ENCODE data around the gene EXOC5. TPM values are rescaled to one million over a fixed set of nuclear protein-coding genes. Genes with fewer than 3 reads are reported as not detected.

The EXOC5 gene
- total RNA-seq, 2 donors from 2014 or later: 101 to 107 TPM

DNA sequence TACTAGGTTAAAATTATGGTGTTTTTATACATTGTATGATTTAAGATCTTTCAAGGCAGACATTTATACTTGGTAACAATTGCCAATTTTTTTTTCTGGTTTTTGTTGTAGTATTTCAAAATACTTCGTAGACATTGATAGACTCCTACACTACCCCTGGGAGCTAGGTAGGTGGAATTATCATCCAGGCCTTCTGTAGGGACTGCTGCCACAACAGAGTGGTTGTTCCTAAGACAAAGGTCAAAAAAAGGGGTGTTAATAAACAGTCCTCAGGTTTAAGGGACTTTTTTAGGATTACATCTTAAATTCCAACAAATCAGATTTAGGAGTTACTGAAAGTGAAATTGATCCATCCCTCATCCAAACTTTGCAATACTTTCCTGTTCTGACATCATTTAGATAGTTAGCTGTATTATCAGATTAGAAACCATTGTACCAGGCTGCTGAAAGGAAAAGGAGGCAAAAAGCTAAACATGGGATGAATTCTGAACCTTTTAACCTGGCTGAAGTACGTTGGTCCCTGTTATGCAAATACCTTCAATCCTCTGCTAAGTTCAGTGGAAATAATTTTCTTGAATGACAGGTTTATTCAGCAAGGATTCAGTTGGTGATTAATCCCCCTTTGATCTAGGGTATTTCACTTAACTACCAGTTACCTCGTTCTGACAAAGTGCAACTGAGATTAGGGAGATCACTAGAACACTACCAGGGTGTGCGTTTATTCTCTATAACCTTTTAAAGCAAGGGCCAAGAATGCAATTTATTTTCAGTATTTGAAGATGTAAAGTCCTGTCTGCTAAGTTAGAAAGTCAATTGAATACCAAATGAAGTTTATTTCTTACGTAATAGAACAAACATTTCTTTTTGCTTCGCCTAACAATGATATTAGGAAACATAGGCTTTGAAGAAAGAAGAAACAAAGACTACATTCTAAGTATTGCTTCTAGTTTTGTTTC is 23.3 kb upstream of the EXOC5 start:
- no peaks in the 10 kb centered on the region for H3K36me3 Mint-ChIP-seq (ENCODE audit: low read depth)
- H3K4me1 Mint-ChIP-seq: peaks cover 15% of the 10 kb centered on the region
- H3K9me3 Mint-ChIP-seq: no peaks in the 10 kb centered on the region
- no peak overlapping the region for H3K27ac Mint-ChIP-seq
- no peak overlapping the region for H3K9ac ChIP-seq (ENCODE audit: extremely low read depth, low read length, poor library complexity, severe bottlenecking)
- H3K27me3 Mint-ChIP-seq (ENCODE audit: insufficient read depth): no peaks in the 10 kb centered on the region
- no peak overlapping the region for H3K4me3 ChIP-seq (ENCODE audit: low read length)
- H3K4me1 ChIP-seq (ENCODE audit: control insufficient read depth, insufficient read depth, low read length): peaks cover 2% of the 10 kb centered on the region
- H3K36me3 ChIP-seq (ENCODE audit: control insufficient read depth, insufficient read depth, low read length): peaks cover 27% of the 10 kb centered on the region
- H3K27ac ChIP-seq (ENCODE audit: low read depth, low read length): no peak overlapping the region
- H3K9me3 ChIP-seq (ENCODE audit: control insufficient read depth, low read length): no peaks in the 10 kb centered on the region
- DNase-seq: no peak
- no peak overlapping the region for H3K4me3 Mint-ChIP-seq
- no peaks in the 10 kb centered on the region for H3K27me3 ChIP-seq (ENCODE audit: control insufficient read depth, insufficient read depth, low read length, poor library complexity, severe bottlenecking)
- no peak for TF ChIP-seq CTCF (conservative IDR thresholded peaks at IDR 0.05)
- 65 to 83% methylated on average over 3 to 6 of the region's 6 CpGs for WGBS, 2 experiments (ENCODE audit: insufficient coverage in 1 of 2, insufficient read length in 1 of 2)

- no peaks in the 10 kb centered on the region for H3K27me3 ChIP-seq (ENCODE audit: control insufficient read depth, insufficient read depth, low read length, poor library complexity, severe bottlenecking)
- H3K4me1 Mint-ChIP-seq: peaks cover 14% of the 10 kb centered on the region
- no peak overlapping the region for H3K4me3 Mint-ChIP-seq
- no peak for TF ChIP-seq CTCF (conservative IDR thresholded peaks at IDR 0.05)
- DNase-seq: no peak
- no peak overlapping the region for H3K27ac Mint-ChIP-seq
- no peak overlapping the region for H3K4me3 ChIP-seq (ENCODE audit: low read length)
- H3K9ac ChIP-seq (ENCODE audit: extremely low read depth, low read length, poor library complexity, severe bottlenecking): no peak overlapping the region
- H3K9me3 Mint-ChIP-seq: no peaks in the 10 kb centered on the region
- H3K27ac ChIP-seq (ENCODE audit: low read depth, low read length): no peak overlapping the region
- H3K9me3 ChIP-seq (ENCODE audit: control insufficient read depth, low read length): no peaks in the 10 kb centered on the region
- peaks cover 2% of the 10 kb centered on the region for H3K4me1 ChIP-seq (ENCODE audit: control insufficient read depth, insufficient read depth, low read length)
- peaks cover 6% of the 10 kb centered on the region for H3K36me3 Mint-ChIP-seq (ENCODE audit: low read depth)
- WGBS, 2 experiments (ENCODE audit: insufficient coverage in 1 of 2, insufficient read length in 1 of 2): 75 to 89% methylated on average over 4 to 5 of the region's 5 CpGs
- H3K36me3 ChIP-seq (ENCODE audit: control insufficient read depth, insufficient read depth, low read length): peaks cover 39% of the 10 kb centered on the region
- no peaks in the 10 kb centered on the region for H3K27me3 Mint-ChIP-seq (ENCODE audit: insufficient read depth)
These were observed 22.0 kb upstream of the EXOC5 start for GRCh38 chr14:57290751-57291150.

GRCh38 chr14:57287745-57288144 is 19.0 kb upstream of the EXOC5 start:
- Mint-ChIP-seq H3K9me3 (no peaks in the 10 kb centered on the region), H3K4me3 (no peak overlapping the region), H3K36me3 (ENCODE audit: low read depth) (peaks cover 26% of the 10 kb centered on the region), H3K27me3 (ENCODE audit: insufficient read depth) (no peaks in the 10 kb centered on the region), H3K4me1 (peaks cover 14% of the 10 kb centered on the region), H3K27ac (no peak overlapping the region)
- Histone ChIP-seq H3K27me3 (ENCODE audit: control insufficient read depth, insufficient read depth, low read length, poor library complexity, severe bottlenecking) (no peaks in the 10 kb centered on the region), H3K27ac (ENCODE audit: low read depth, low read length) (no peak overlapping the region), H3K9ac (ENCODE audit: extremely low read depth, low read length, poor library complexity, severe bottlenecking) (no peak overlapping the region), H3K4me3 (ENCODE audit: low read length) (no peak overlapping the region), H3K4me1 (ENCODE audit: control insufficient read depth, insufficient read depth, low read length) (peaks cover 2% of the 10 kb centered on the region), H3K36me3 (ENCODE audit: control insufficient read depth, insufficient read depth, low read length) (peaks cover 68% of the 10 kb centered on the region), H3K9me3 (ENCODE audit: control insufficient read depth, low read length) (no peaks in the 10 kb centered on the region)
- no peak for TF ChIP-seq CTCF (conservative IDR thresholded peaks at IDR 0.05)
- DNase-seq: no peak
- WGBS, 2 experiments (ENCODE audit: insufficient coverage in 1 of 2, insufficient read length in 1 of 2): 95 to 100% methylated on average over 1 to 2 of the region's 2 CpGs

Data from endodermal cell (in vitro differentiated cells).